Measurements from ENCODE around the gene TNNI3K.
A peak's percentile ranks its signal among the peaks of the same experiment; 100 is the strongest.

Gene TNNI3K

GRCh38 chr1:74453277-74453676 lies 218.1 kb downstream of the TNNI3K start:
- no peak for DNase-seq

GRCh38 chr1:74455390-74455789 lies 220.2 kb downstream of the TNNI3K start:
- DNase-seq: no peak

- no peak for DNase-seq
Measured at GRCh38 chr1:74457253-74457652, 222.1 kb downstream of the TNNI3K start.

GRCh38 chr1:74463333-74463988 lies 228.3 kb downstream of the TNNI3K start:
- DNase-seq: no peak

GRCh38 chr1:74464037-74464436 lies 228.8 kb downstream of the TNNI3K start:
- DNase-seq: no peak

GRCh38 chr1:74465193-74465681 lies 230.1 kb downstream of the TNNI3K start:
- DNase-seq: no peak

- DNase-seq: peak; percentile 97
Measured at GRCh38 chr1:74467786-74468377, 232.7 kb downstream of the TNNI3K start.

- peak; percentile 89 for DNase-seq
Measured at GRCh38 chr1:74468982-74469603, 233.9 kb downstream of the TNNI3K start.

- no peak for DNase-seq
Measured at GRCh38 chr1:74470251-74470650, 235.1 kb downstream of the TNNI3K start.

GRCh38 chr1:74470936-74471335 lies 235.7 kb downstream of the TNNI3K start:
- no peak for DNase-seq

GRCh38 chr1:74471470-74471869 lies 236.3 kb downstream of the TNNI3K start:
- DNase-seq: no peak

GRCh38 chr1:74474585-74474984 lies 239.4 kb downstream of the TNNI3K start:
- no peak for DNase-seq

- peak; percentile 21 for DNase-seq
Measured at GRCh38 chr1:74478979-74479378, 243.8 kb downstream of the TNNI3K start.

- no peak for DNase-seq
Measured at GRCh38 chr1:74480068-74480467, 244.9 kb downstream of the TNNI3K start.

GRCh38 chr1:74481607-74482006 lies 246.4 kb downstream of the TNNI3K start:
- no peak for DNase-seq

GRCh38 chr1:74485622-74486021 lies 250.4 kb downstream of the TNNI3K start:
- no peak for DNase-seq

- DNase-seq: no peak
Measured at GRCh38 chr1:74486036-74486435, 250.8 kb downstream of the TNNI3K start.

- no peak for DNase-seq
Measured at GRCh38 chr1:74496669-74497068, 261.5 kb downstream of the TNNI3K start.

- DNase-seq: no peak
Measured at GRCh38 chr1:74498901-74499300, 263.7 kb downstream of the TNNI3K start.

- peak; percentile 39 for DNase-seq
Measured at GRCh38 chr1:74502432-74502831, 267.2 kb downstream of the TNNI3K start.

- no peak for DNase-seq
Measured at GRCh38 chr1:74502858-74503257, 267.7 kb downstream of the TNNI3K start.

- DNase-seq: peak; percentile 87
Measured at GRCh38 chr1:74504125-74504932, 269.1 kb downstream of the TNNI3K start.

- DNase-seq: peak; percentile 65
Measured at GRCh38 chr1:74504933-74505512, 269.8 kb downstream of the TNNI3K start.
